Spleen (tissue), 7 donors: ENCODE data around the gene CREB3L2.

ENCODE experiments used
- POLR2AphosphoS5 ChIP-seq, 3 donors: sonication (generic); formaldehyde crosslinking; IDR thresholded peaks; one replicate each; pipeline ENCODE4 v1.5.1; 2017; ENCODE audit warnings: antibody characterized with exemption in 3 of 3
- TF ChIP-seq, protein P1 (sequence below), 11 experiments: fragments of 200-600 bp in 7 of 11; fragments of 450-650 bp in 4 of 11; sonication (generic) in 4 of 11; IDR thresholded peaks in 8 of 11; conservative IDR thresholded peaks in 3 of 11; 1 replicate in 7 of 11; 2 replicates in 4 of 11; pipeline versions ENCODE4 v1.4.0 to v1.8.0; 2016 to 2021; ENCODE audit warnings: antibody characterized with exemption in 11 of 11, inconsistent platforms in 4 of 11, mild to moderate bottlenecking in 1 of 11
- donor health status: DM: no; HTN: no; CAD: no; lungs with moderate emphysema.
- donor health status: DM: no; HTN: no; CAD: no.
- donor health status: DM: no; HTN: no; CAD: no.

DNA sequence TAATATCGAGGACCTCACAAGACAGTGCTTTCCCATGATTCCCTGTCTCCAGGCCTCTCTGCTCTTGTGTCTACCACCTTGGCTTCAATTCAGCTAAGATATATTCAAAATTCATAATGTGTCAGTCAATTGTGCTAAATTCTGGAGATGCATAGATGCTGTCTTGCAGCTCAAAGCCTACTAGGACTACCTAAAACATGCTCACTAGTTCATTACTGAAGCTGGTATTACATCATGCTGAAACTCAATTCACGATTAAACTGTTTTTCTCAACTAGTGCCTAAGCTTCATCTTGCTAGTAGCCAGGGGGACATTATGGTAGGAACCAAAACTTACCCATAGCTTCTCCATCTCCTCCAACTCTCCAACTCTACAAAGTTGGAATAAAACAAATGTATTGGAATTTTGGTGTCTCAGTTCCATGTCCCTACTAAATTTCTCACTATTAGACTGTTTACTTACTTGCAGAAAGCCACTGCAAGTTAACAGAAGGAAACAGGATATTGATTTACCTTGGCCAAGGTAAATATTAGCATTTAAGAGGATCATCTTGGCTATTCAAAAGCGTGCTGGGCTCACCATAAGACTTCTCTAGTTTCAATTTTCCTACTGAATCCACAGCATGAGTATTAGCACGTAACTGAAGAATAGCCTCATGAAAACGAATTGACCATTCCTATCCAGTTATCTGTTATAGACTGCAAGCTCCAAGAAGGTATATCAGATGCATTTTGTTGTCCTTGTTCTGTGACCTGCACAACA is 53.6 kb downstream of the CREB3L2 start:
- TF ChIP-seq, protein P1, sequence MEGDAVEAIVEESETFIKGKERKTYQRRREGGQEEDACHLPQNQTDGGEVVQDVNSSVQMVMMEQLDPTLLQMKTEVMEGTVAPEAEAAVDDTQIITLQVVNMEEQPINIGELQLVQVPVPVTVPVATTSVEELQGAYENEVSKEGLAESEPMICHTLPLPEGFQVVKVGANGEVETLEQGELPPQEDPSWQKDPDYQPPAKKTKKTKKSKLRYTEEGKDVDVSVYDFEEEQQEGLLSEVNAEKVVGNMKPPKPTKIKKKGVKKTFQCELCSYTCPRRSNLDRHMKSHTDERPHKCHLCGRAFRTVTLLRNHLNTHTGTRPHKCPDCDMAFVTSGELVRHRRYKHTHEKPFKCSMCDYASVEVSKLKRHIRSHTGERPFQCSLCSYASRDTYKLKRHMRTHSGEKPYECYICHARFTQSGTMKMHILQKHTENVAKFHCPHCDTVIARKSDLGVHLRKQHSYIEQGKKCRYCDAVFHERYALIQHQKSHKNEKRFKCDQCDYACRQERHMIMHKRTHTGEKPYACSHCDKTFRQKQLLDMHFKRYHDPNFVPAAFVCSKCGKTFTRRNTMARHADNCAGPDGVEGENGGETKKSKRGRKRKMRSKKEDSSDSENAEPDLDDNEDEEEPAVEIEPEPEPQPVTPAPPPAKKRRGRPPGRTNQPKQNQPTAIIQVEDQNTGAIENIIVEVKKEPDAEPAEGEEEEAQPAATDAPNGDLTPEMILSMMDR (IDR thresholded peaks at IDR 0.05 in 8 of 11, conservative IDR thresholded peaks at IDR 0.05 in 3 of 11), result no peak
- no peak for TF ChIP-seq POLR2AphosphoS5 (IDR thresholded peaks at IDR 0.05)
